ENCODE data around the gene UTP3.
"Not testable (repeated sequence)": the region's sequence is repeated elsewhere in the genome, so short reads cannot be mapped to it uniquely, and the experiment has no call there.

DNA sequence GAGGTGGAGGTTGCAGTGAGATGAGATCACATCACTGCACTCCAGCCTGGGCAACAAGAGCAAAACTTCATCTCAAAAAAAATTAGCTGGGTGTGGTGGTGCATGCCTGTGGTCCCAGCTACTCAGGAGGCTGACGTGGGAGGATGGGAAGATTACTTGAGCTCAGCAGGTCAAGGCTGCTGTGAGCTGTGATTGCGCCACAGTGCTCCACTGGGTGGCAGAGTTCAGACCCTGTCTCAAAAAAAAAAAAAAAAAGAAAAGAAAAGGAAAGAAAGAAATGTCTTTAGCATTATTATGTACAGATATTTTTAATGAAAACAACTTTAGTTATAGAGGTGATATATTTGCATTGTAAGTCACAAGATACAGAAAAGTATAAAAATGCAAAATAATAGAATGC lies 47.6 kb downstream of the UTP3 start:
- TF ChIP-seq, protein P1, sequence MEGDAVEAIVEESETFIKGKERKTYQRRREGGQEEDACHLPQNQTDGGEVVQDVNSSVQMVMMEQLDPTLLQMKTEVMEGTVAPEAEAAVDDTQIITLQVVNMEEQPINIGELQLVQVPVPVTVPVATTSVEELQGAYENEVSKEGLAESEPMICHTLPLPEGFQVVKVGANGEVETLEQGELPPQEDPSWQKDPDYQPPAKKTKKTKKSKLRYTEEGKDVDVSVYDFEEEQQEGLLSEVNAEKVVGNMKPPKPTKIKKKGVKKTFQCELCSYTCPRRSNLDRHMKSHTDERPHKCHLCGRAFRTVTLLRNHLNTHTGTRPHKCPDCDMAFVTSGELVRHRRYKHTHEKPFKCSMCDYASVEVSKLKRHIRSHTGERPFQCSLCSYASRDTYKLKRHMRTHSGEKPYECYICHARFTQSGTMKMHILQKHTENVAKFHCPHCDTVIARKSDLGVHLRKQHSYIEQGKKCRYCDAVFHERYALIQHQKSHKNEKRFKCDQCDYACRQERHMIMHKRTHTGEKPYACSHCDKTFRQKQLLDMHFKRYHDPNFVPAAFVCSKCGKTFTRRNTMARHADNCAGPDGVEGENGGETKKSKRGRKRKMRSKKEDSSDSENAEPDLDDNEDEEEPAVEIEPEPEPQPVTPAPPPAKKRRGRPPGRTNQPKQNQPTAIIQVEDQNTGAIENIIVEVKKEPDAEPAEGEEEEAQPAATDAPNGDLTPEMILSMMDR (IDR thresholded peaks at IDR 0.05; ENCODE audit: low read length): peak; percentile 42
- not testable (repeated sequence) for TF ChIP-seq EZH2 (optimal IDR thresholded peaks at IDR 0.05; ENCODE audit: low read depth, low read length)

Measured in MM.1S (cell line).